HFFc6 (cell line): Measurements from ENCODE around the gene RSPH6A. TPM values are rescaled to one million over a fixed set of nuclear protein-coding genes. Genes with fewer than 3 reads are reported as not detected.
A peak's percentile ranks its signal among the peaks of the same experiment; 100 is the strongest.

Experiments used
- DNase-seq: peaks from one replicate; pipeline ENCODE4 v3.0.0-alpha.2; 2018
- H3K27ac Mint-ChIP-seq: 2 replicates; pipeline ENCODE4 v1.8.0; 2020; ENCODE audit warnings: mild to moderate bottlenecking, mixed read lengths
- H3K27me3 Mint-ChIP-seq: 2 replicates; pipeline ENCODE4 v1.8.0; 2021; ENCODE audit warnings: mild to moderate bottlenecking, moderate library complexity, mixed read lengths; ENCODE audit not compliant: insufficient read depth
- H3K36me3 Mint-ChIP-seq: 2 replicates; pipeline ENCODE4 v1.8.0; 2021; ENCODE audit warnings: low read depth, mixed read lengths
- H3K4me1 Mint-ChIP-seq: 2 replicates; pipeline ENCODE4 v1.8.0; 2020; ENCODE audit warnings: low read depth, mixed read lengths
- H3K4me3 Mint-ChIP-seq: 2 replicates; pipeline ENCODE4 v1.8.0; 2020; ENCODE audit warnings: mild to moderate bottlenecking, moderate library complexity, mixed read lengths
- H3K9me3 Mint-ChIP-seq: 2 replicates; pipeline ENCODE4 v1.8.0; 2020; ENCODE audit warnings: mild to moderate bottlenecking, mixed read lengths
- CTCF ChIP-seq: fragments of 200-600 bp; sonication (generic); IDR thresholded peaks from 2 replicates; pipeline ENCODE4 v1.5.0; 2021; ENCODE audit warnings: antibody characterized with exemption, mild to moderate bottlenecking
- total RNA-seq, 6 experiments: library from RNA; stranded (reverse); fragmentation: NEBNext Ultra II Directional; extraction: Animal tissue kit (Norgen Biotek cat#: 25700); gene quantifications; 2 replicates in 1 of 6; 3 replicates in 5 of 6; pipeline ENCODE4 v1.2.3, GENCODE V29; 2021

The RSPH6A gene
- total RNA-seq, 6 experiments from 2014 or later: 0.07 TPM; not detected in 5

GRCh38 chr19:45862271-45862563 lies 47.1 kb upstream of the RSPH6A start:
- H3K36me3 Mint-ChIP-seq: peaks cover 23% of the 10 kb centered on the region
- H3K27ac Mint-ChIP-seq: peak overlapping the region; percentile 99
- peaks cover 9% of the 10 kb centered on the region; the same call in 1 of the 2 replicates for H3K4me1 Mint-ChIP-seq
- peaks cover 37% of the 10 kb centered on the region for H3K27me3 Mint-ChIP-seq
- no peak; the same call in 1 of the 2 replicates for TF ChIP-seq CTCF
- DNase-seq: no peak
- peak overlapping the region; percentile 99 for H3K4me3 Mint-ChIP-seq
- no peaks in the 10 kb centered on the region for H3K9me3 Mint-ChIP-seq

- peaks cover 23% of the 10 kb centered on the region for H3K36me3 Mint-ChIP-seq
- H3K27me3 Mint-ChIP-seq: peaks cover 23% of the 10 kb centered on the region
- H3K4me1 Mint-ChIP-seq: peaks cover 9% of the 10 kb centered on the region; the same call in 1 of the 2 replicates
- H3K27ac Mint-ChIP-seq: no peak overlapping the region; the same call in 1 of the 2 replicates
- H3K4me3 Mint-ChIP-seq: peak overlapping the region; percentile 99
- no peak for DNase-seq
- TF ChIP-seq CTCF: no peak
- no peaks in the 10 kb centered on the region for H3K9me3 Mint-ChIP-seq
Observed at GRCh38 chr19:45860359-45861259, 45.5 kb upstream of the RSPH6A start.

- Mint-ChIP-seq H3K27me3 (no peaks in the 10 kb centered on the region; the same call in 1 of the 2 replicates), H3K9me3 (no peaks in the 10 kb centered on the region), H3K27ac (no peak overlapping the region), H3K4me3 (no peak overlapping the region), H3K4me1 (peaks cover 22% of the 10 kb centered on the region), H3K36me3 (peaks cover 38% of the 10 kb centered on the region)
- no peak for DNase-seq
- TF ChIP-seq CTCF: no peak
Observed at GRCh38 chr19:45854167-45854778, 39.2 kb upstream of the RSPH6A start.

- H3K27me3 Mint-ChIP-seq: no peaks in the 10 kb centered on the region; the same call in 1 of the 2 replicates
- peak overlapping the region; percentile 59 for H3K27ac Mint-ChIP-seq
- no peak for TF ChIP-seq CTCF
- no peak overlapping the region for H3K4me3 Mint-ChIP-seq
- peaks cover 34% of the 10 kb centered on the region for H3K36me3 Mint-ChIP-seq
- no peaks in the 10 kb centered on the region for H3K9me3 Mint-ChIP-seq
- DNase-seq: no peak
- peaks cover 22% of the 10 kb centered on the region for H3K4me1 Mint-ChIP-seq
Observed at GRCh38 chr19:45852983-45853382, 37.9 kb upstream of the RSPH6A start.

GRCh38 chr19:45852145-45852750 lies 37.1 kb upstream of the RSPH6A start:
- Mint-ChIP-seq H3K9me3 (no peaks in the 10 kb centered on the region), H3K4me1 (peaks cover 22% of the 10 kb centered on the region), H3K36me3 (peaks cover 35% of the 10 kb centered on the region), H3K4me3 (no peak overlapping the region), H3K27me3 (no peaks in the 10 kb centered on the region; the same call in 1 of the 2 replicates), H3K27ac (peak overlapping the region; percentile 59)
- TF ChIP-seq CTCF: no peak
- peak; percentile 46 for DNase-seq
